Forelimb muscle (tissue), 1 donor: Measurements from ENCODE around the gene SYNE1. TPM values are rescaled to one million over a fixed set of nuclear protein-coding genes. Genes with fewer than 3 reads are reported as not detected.
"Not testable (repeated sequence)": the region's sequence is repeated elsewhere in the genome, so short reads cannot be mapped to it uniquely, and the experiment has no call there.

Experiments used
- DNase-seq: peaks from one replicate; pipeline ENCODE4 v3.0.0-alpha.2; 2013; ENCODE audit warnings: low read depth
- polyA plus RNA-seq: library from polyadenylated mRNA; unstranded; fragments of 120-200 nt; gene quantifications from one replicate; pipeline ENCODE4 v1.2.1, GENCODE V29; 2013; ENCODE audit not compliant: insufficient read length

Gene SYNE1
- polyA plus RNA-seq, 1 donor = 97.1 TPM

DNA sequence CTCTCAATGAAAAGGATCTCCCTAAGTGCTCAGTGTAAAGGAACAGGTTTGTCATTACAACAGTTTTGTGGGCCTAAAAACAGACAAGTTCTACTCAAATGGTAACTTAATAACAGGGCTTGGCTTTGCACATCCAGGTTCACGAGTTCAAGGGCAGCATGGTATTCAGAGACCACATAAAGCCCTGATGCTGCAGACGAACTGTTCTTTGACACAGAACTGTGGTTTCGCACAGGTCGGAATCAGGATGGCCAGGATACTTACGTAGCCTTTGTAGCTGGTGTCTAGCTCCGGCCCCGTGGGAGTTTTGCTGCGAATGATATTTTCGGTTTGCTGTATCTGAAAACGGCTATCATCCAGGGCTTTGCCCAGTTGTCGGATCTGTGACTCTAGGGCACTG lies 493.8 kb downstream of the SYNE1 start:
- no peak for DNase-seq

DNA sequence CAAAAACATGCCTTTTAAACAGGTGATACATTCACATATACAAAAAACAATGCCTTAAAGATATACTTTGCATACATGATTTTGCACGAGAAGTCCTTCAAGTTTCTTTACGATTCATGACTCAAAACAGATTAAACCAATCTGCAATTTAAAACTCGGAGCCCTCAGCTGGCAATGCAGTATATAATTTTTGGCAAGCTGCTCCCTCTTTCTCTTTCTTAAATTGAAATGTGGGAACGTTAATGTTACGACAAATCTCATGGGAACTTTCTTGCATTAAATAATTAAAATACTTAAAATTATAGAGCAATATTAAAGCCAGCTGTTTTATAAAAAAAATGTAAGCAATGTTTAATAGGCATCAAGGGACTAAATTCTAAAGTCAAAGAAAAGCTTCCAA lies 495.1 kb downstream of the SYNE1 start:
- no peak for DNase-seq

DNA sequence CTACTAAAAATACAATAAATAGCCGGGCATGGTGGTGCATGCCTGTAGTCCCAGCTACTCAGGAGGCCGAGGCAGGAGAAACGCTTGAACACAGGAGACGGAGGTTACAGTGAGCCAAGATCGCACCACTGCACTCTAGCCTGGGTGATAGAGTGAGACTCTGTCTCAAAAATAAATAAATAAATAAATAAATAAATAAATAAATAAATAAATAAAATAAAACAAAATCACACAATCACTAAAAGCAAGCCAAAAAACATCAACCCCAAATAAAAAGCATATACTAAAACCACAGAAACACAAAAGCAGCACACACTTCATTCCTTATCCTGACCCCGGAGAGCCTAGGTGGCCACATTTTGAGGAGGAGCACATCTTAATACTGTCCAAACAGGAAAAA lies 498.8 kb downstream of the SYNE1 start:
- DNase-seq = not testable (repeated sequence)

DNA sequence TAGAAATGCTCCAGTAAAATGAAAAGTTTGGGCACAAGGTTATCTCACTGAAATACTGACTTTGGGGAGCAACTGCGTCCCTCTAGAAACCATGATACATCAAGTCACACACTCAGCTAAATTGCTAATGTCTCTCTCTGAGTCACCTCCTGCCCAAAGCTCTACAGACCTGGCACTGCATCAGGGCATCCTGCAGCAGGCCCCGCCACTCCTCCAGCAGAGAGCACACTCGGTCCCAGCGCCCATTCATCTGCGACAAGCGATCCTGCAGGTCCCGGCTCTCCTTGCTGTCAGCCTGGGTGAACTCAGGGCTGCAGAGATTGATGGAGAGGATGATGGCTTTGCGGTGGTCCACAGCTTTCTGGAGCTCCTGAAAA lies 500.7 kb downstream of the SYNE1 start:
- DNase-seq = no peak

DNA sequence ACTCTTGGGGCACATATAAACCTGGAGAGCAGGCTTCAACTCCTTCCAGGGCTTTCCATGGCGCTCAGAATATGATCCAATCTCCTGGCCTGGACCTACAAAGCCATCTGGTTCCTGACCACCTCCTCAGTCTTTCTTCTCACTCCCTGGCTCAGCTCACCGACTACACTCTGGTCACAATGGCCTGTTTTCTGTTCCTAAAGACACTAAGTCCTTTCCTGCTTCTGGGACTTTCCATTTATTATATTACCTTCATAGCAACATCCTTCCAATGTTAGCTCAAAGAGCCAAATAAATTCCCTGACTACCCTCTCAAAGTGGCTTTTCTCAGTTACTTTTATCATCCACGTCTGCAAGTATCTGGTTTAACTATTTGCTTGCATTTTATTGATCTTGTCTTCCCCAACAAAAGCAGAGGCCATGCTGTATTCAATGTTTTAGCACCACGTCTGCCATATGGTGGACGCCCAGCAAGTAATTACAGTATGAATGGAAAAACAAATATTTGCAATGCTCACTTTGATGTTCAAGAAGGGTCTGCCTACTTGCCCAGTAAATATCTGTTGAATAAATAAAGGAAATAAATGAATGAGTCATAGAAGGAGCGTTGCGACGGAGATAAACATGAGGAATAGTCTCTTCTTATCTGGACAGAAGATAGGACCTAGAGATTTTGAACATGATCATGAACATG lies 501.3 kb downstream of the SYNE1 start:
- no peak for DNase-seq

DNA sequence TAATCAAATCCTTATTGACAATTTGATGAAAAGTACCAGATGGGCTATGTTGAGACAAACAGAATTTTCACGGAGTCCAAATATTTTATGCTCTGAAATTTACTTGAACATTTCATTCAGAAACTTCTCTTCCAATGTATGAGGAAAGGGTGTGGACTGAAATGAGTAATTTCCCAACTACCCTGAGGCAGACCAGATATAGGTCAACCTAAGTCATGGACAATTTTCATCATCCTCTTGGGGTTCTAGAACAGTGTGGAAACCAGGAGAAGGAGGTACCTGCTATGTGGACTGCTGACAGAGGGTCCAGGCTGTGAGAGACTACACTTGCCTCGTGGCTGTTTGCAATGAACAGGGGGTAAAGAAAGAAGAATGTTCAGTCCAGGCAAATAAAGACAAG lies 506.7 kb downstream of the SYNE1 start:
- no peak for DNase-seq

DNA sequence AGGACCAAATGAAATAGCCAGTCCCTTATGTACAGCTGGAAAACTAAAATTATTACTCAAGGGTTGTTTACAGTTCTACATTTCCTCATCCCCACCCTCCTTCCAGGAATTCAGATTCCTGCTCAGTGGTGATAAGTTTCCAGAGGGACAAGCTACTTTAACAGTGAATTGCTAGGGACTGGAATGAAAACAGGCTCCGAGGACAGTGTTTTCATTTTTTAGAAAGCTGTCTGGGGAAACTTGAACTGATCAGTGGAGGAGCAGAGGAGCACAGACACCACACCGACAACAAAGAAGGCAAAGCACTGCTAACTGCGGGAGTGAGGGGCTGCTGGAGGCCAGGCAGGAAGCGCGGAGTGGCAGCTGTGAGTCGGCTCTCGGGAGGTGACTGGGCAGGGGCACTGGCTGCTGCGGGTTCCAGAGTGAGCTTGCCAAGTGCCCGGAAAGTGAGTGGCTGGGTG lies 507.4 kb downstream of the SYNE1 start:
- no peak for DNase-seq

DNA sequence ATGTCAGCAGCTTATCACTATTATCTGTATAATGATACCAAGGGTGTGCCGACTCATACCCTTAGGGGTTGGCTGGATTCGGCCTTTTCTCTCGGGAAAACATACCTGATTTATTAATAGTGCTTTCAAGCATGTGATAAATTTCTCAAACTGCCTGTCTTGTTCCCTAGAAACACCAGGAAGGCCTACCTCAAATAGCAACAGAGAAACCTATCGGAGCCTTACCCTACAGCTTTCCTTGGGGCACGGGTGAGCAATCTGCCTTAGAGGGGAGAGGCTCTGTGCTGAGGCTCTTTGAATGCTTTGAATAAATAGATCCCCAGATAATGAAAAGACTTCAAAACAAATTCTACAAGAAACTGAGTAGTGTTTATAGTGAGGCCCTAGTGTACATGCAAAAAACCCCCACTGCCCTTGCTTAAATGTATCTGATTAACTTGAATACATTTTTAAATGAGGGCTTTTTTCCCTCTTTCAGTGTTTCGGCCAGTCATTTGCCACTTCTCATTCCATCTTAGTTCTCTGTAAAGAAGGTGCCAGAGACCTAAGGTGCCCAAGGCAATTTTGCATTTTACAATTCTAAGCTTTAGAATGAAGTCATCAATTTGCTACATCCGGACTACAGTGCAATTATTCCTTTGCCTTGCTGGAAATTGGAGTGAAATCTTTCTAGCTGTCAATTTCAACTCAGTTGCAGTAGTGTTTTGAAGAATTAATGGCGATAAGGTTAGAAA lies 509.6 kb downstream of the SYNE1 start:
- DNase-seq = no peak

DNA sequence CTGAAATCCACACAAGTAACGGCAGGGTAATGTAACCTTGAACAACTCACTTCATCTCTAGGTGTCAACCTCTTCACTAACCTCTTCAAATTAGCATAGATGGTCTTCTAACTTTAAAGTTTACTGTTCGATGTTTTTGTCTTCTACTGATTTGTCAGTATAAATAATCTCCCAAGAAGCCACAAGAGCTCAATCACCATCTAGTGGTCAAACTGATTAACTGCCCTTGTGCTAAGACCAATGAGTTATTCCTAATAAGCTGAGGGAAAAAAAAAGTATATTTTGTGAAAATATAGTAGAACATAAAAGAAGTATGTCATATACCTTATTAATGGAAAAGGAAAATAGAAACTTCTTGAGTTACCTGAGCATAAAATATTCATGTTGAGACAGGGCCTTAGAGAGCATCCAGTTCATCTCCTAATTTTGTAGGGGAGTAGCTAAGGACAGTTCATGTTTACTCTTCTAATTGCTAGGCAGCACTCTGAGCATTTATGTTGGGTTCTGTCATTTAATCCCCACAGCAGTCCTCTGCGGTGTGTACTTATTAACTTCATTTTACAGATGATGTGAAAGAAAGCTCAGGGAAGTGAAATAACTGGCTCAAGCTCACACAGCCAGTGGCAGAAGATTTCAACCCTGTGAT lies 512.6 kb downstream of the SYNE1 start:
- no peak for DNase-seq

DNA sequence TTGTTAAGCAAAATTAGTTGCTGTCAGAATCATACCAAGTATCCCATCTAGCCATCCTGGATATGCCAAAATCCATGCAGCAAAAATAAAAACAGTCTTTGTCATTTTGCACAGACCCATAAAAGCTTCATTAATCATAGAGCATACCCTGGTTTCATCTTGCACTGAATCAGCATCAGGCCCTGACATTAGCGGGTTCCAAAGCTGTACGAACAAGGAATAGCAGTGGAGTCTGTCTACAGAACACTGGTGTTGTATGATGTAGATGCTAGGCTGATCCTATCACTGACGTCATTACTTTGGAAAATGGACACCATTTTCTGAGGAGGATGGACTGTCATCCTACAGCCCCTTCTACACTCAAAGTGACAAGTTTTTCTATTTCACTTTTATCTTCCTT lies 514.1 kb downstream of the SYNE1 start:
- no peak for DNase-seq

DNA sequence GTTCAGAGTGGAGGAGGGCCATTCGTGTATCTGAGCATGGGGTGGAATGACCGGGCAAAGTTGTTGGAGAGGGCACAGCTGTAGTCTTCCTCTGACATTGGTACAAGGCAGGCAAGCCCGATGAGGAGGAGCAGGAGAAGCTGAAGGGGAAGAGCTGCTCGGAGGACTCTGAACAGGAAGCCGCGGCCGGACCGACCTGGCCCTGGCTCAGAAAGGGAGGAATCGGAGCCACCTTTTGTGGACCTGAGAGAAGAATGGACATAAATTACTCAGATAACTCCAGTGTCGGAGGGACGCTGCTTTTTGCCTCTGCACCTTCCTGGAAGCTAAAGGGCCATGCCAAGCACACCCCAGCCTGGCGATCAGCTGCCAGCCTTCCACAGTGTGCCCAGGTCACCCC lies 514.7 kb downstream of the SYNE1 start:
- DNase-seq = no peak

DNA sequence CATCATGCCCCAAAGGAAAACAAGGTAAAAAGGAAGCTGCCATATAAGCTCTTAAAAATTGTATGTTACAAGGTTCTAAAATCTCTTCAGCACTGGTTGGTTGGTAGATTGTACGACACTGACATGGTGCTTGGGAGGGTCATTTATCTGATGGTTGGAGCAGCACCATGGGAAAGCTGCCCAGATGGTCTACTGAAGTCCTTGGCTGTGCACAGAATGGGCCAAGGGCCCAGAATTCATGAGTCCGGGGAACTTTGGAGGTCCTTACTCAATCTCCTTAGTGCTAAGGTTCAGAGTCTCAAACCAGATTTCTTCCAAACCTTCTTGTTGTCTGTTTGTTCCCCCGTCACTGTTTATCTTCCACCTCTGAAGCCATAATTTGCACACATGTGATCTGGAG lies 515.3 kb downstream of the SYNE1 start:
- DNase-seq = no peak

DNA sequence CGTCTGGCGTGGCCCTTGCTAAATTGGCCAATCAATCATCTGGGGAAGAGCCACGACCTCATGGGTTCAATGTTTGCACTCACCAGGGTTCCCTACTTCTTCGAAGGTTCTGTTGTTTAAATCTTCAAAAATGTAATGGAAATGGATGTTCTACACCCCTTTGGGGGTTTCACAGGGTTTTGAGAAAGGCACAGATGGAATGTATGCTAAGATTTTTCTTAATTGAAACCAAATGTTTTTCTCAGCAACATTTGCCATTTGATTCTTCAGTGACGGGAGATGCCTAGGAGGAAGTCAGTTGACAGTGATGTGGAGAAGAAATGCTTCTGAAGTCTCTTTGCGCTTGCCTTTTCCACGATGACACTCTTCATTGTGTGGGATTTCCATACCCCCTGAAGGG lies 517.3 kb downstream of the SYNE1 start:
- no peak for DNase-seq

DNA sequence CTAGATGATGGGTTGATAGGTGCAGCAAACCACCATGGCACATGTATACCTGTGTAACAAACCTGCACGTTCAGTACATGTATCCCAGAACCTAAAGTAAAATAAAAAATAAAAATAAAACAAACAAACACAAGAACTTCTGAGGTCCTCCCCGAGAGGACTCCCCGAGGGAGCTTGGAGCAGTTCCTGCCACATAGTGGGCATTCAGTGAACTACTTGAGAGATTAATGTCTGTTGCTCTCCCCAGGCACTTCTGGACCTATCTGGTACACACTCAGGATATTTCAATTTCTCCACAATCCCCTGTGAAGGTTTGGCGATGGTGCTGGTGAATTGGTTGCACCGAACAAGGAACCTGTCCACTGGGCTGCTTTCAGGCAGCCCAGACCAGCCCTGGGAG lies 518.5 kb downstream of the SYNE1 start:
- no peak for DNase-seq

DNA sequence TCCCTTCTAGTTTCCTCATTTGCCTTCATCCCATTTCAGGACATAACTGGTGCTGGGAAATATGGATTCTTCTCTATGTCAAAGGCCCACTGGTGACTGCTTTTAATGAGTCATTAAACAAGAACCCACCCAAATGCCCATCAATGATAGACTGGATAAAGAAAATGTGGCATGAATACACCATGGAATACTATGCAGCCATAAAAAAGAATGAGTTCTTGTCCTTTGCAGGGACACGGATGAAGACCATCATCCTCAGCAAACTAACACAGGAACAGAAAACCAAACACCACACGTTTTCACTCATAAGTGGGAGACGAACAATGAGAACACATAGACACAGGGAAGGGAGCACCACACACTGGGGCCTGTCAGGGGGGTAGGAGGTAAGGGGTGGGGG lies 518.9 kb downstream of the SYNE1 start:
- no peak for DNase-seq

DNA sequence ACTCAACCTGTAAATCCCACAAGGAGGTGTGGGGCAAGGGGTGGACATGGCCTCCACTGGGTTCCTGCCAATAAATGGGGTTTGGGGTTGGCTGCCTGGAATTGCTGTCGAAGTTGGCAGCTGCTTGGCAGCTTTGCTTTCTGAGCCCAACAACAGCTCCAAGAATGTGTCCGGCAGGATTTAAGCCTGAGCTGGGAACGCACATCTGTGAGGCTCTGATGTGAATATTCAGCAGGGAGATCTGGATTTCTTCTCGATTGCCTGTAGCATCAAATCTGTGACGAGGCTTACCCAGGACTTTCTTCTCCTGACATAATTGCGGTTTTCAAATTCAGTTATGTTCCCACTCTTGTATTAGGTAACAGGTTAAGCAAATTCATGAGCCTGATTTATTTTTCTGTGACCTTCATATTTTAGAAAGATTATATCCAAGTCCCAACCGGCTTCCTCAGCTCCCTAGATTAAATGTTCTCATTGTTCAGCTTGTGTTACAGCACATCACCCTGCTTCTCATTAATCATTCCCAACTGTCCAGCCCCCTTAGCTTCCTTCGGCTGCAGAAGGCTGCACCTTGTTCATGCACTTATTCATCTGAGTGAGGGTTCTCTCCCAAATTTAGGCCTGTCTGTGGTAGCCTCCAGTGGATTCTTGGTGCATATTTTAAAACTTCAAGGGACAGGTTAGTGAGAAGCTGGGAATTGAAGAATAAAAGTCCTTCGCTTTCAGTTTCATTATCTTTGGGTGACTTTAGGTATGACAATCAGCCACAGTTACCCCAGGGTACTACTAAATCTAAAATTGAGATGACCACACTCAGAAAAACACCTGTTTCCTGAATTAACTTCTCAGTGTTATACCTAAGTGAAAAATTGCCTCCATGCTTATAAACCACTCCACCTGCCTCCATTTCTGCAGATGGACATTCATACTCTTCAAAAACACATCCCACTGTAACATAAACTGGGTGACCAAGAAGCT lies 519.7 kb downstream of the SYNE1 start:
- DNase-seq = no peak

DNA sequence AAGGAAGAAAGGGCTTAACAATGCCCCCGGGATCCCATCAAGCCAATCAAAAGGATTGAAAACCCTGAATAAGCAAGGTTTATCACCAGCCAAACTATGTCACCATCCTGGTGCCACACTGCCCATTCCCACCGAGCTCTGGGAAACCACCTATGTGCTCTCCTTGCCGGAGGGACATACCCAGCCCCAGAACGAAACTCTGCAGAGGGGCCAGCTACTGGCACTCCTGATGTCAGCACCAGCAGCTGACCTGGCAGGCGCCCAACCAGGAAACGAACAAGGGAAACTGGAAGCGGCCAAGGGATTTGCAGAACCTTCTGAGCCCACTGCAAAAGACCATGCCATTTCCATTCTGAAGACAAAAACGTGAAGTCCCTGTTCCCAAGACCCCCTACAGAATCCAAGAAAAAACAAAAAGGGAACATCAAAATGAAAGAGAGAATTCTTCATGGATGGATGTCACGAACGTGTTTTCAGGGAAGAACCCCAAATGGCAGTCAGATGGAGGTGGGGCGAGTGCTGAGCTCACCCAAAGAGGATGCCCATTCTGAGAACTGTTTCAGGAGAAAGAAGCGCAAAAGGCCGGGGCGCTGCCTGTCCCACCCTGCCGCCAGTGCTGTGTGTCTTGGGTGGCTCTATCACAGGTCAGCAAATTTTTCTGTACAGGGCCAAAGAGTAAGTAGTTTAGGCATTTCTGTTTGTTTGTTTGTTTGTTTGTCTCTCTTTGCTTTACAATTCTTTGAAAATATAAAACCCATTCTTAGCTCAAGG lies 524.5 kb downstream of the SYNE1 start:
- no peak for DNase-seq

DNA sequence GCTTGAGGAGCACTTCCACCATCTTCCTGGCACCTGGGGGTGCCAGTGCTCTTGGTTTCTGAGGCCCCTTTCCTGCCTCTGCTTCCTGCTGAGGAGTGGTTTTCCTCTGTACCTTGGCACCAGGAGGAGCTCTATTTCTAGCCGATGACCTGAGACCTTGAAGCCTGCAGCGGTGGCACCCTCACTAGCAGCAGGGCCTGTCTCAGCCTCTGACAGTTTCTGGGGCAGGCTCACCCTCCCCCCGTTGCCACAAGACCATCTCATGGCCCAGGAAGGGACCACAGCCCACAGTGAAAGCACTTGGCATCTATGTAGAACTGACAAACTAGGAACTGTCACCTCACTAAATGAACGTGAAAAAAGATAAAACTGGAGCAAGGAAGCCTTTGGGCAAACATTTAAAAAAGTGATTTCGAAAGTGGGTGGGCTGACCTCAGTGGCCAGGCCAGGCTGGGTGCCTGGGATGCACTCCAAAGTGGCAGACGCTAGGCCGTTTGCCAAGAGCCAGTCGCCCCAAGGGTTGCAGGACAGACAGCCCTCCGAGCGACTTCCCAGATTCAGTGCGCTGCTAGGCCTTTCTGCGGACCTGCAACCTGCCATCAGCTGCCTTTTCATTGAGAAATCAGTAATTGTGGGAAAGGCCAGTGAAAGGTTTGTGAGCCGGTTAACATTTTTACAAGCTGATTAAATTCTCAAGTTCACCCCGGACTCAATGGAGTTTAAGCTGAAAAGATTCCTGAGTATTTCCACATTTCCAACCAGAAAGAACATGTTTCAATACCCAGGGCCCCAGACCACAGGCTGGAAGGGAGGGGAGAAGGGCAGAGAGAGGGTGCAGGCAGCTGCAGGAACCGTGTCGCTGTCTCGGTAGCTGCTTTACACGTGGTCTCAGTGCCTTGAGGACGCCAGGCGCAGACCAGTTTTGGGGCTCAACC lies 526.0 kb downstream of the SYNE1 start:
- no peak for DNase-seq

DNA sequence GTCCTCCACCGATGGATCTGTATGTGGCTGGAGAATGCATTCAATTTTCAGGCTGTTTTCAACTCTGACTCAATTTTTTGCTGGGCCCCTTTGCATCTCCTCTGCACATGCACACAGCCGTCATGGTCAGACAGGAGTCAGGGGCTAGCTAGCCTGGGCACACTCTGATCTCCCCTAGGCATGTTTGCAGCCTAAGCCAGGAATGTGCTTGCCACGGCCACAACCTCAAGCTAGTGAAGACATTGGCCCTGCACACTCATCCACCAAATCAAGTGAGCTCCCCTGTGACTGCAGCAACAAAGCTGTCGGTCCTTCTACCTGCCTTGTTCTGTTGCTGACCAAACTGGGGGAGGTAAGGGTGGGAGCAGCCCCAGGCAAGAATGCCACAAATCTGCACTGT lies 529.2 kb downstream of the SYNE1 start:
- no peak for DNase-seq

DNA sequence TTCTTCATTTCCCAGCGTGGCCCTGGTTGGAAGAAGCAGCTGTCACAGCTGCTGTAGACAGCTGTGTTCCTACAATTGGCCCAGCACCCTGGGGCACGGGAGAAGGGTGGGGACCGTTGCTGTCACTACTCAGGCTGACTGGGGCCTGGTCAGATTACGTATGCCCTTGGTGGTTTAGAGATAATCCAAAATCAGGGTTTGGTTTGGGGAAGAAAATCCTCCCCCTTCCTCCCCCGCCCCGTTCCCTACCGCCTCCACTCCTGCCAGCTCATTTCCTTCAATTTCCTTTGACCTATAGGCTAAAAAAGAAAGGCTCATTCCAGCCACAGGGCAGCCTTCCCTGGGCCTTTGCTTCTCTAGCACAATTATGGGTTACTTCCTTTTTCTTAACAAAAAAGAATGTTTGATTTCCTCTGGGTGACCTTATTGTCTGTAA lies 537.0 kb downstream of the SYNE1 start:
- no peak for DNase-seq
